ENCODE measurements around the gene NR6A1. TPM values are rescaled to one million over a fixed set of nuclear protein-coding genes. Genes with fewer than 3 reads are reported as not detected.

The NR6A1 gene
- total RNA-seq, 1 donor, result 0.36 TPM

DNA sequence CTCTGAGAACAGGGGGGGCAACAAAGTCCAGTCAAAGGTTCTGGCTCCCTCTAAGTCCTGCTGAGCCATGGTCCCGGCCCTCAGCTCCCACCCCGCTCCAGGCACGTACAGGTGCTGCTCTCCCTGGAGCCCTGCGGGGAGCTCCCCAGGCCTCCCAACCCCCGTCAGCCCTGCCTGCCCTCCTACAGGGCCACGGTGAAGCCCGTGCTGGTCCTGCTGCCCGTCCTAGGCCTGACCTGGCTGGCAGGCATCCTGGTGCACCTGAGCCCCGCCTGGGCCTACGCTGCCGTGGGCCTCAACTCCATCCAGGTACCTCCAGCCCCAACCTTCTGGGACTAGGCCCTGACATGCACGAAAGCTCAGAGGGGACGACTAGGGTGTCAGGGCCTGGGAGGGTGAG is 300.8 kb downstream of the NR6A1 start:
- DNase-seq (ENCODE audit: insufficient read length, low spot score, missing footprints), result no peak
- Histone ChIP-seq H3K79me2 (ENCODE audit: insufficient read depth, low read length) (no peaks in the 10 kb centered on the region), H3K36me3 (ENCODE audit: insufficient read depth, low read length) (no peaks in the 10 kb centered on the region), H3K4me3 (ENCODE audit: insufficient read depth, low read length) (no peak overlapping the region), H3K9me3 (ENCODE audit: low read depth, low read length) (no peaks in the 10 kb centered on the region), H2AFZ (ENCODE audit: low read length) (no peak overlapping the region), H4K20me1 (ENCODE audit: insufficient read depth, low read length) (no peaks in the 10 kb centered on the region), H3K27ac (ENCODE audit: low read depth, low read length) (no peak overlapping the region), H3K27me3 (ENCODE audit: insufficient read depth, low read length) (peaks cover 9% of the 10 kb centered on the region), H3K4me1 (ENCODE audit: insufficient read depth, low read length) (no peaks in the 10 kb centered on the region), H3K4me2 (ENCODE audit: insufficient read depth, low read length) (no peak overlapping the region)
- TF ChIP-seq, protein P1, sequence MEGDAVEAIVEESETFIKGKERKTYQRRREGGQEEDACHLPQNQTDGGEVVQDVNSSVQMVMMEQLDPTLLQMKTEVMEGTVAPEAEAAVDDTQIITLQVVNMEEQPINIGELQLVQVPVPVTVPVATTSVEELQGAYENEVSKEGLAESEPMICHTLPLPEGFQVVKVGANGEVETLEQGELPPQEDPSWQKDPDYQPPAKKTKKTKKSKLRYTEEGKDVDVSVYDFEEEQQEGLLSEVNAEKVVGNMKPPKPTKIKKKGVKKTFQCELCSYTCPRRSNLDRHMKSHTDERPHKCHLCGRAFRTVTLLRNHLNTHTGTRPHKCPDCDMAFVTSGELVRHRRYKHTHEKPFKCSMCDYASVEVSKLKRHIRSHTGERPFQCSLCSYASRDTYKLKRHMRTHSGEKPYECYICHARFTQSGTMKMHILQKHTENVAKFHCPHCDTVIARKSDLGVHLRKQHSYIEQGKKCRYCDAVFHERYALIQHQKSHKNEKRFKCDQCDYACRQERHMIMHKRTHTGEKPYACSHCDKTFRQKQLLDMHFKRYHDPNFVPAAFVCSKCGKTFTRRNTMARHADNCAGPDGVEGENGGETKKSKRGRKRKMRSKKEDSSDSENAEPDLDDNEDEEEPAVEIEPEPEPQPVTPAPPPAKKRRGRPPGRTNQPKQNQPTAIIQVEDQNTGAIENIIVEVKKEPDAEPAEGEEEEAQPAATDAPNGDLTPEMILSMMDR (IDR thresholded peaks at IDR 0.05; ENCODE audit: extremely low read depth, low read depth, low read length), result no peak

DNA sequence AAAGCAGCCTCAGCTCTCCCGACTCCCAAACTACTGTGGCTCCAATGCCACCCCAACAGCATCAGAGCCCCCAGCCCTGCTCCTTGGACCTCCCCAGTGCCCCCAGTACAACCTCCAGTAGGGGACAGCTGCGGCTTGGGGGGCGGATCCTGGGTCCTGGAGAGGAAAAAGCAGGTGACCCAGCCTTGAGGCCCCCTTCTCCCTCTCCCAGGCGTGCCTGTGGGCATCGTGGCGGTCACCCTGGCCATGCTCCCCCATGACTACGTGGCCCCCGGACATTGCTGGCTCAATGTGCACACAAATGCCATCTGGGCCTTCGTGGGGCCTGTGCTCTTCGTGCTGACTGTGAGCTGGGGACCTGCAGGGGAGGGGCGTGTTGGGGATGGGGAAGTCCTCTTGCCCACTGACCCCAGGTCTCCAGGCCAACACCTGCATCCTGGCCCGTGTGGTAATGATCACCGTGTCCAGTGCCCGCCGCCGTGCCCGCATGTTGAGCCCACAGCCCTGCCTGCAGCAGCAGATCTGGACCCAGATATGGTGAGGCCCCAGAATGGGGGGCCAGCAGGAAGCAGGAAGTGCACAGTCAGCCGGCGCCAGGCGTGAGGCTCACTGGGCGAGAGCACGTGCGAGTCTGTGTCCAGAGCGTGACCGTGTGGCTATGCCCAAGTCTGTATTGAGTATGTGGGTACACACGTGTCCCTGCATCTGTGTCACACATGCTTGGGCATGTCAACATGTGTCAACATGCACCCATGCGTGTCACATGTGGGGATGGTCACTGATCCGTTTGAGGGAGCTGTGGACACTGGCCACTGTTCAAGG is 301.9 kb downstream of the NR6A1 start:
- H3K27me3 ChIP-seq (ENCODE audit: insufficient read depth, low read length), result peaks cover 9% of the 10 kb centered on the region

DNA sequence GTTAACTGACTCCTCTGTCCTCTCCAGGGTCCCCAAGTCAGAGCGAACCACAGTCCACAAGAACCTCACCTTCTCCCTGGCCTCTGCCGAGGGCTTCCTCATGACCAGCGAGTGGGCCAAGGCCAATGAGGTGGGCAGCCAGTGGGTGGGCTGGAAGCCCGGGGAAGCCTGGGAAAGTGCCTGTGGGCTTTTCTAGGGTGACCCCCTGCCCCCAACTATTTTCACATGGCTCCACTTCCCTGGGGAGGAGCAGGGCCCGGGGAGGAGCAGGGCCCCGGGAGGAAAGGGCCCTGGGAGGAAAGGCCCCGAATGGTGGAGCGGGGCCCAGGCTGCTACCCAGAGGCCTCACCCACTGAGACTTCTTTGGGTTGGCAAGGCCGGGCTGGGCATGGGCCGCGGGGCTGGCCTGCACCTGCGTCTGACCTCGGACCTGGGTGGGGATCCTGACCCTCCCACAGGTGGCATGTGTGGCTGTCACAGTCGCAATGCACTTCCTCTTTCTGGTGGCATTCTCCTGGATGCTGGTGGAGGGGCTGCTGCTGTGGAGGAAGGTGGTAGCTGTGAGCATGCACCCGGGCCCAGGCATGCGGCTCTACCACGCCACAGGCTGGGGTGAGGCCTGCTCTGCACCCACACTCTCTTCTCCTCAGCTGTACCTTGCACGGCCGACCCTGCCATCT is 302.9 kb downstream of the NR6A1 start:
- Histone ChIP-seq H3K4me1 (ENCODE audit: insufficient read depth, low read length) (no peaks in the 10 kb centered on the region), H2AFZ (ENCODE audit: low read length) (no peak overlapping the region), H3K4me2 (ENCODE audit: insufficient read depth, low read length) (no peak overlapping the region), H3K27ac (ENCODE audit: low read depth, low read length) (no peak overlapping the region), H3K79me2 (ENCODE audit: insufficient read depth, low read length) (no peaks in the 10 kb centered on the region), H3K36me3 (ENCODE audit: insufficient read depth, low read length) (no peaks in the 10 kb centered on the region), H3K4me3 (ENCODE audit: insufficient read depth, low read length) (no peak overlapping the region), H4K20me1 (ENCODE audit: insufficient read depth, low read length) (no peaks in the 10 kb centered on the region), H3K27me3 (ENCODE audit: insufficient read depth, low read length) (peaks cover 11% of the 10 kb centered on the region), H3K9me3 (ENCODE audit: low read depth, low read length) (no peaks in the 10 kb centered on the region)
- no peak for DNase-seq (ENCODE audit: insufficient read length, low spot score, missing footprints)
- TF ChIP-seq, protein P1 (IDR thresholded peaks at IDR 0.05; ENCODE audit: extremely low read depth, low read depth, low read length), result no peak

More for the DNA sequence above, 301.9 kb downstream of the NR6A1 start:
- no peak overlapping the region for H3K27ac ChIP-seq (ENCODE audit: low read depth, low read length)
- no peaks in the 10 kb centered on the region for H3K36me3 ChIP-seq (ENCODE audit: insufficient read depth, low read length)
- H3K79me2 ChIP-seq (ENCODE audit: insufficient read depth, low read length), result no peaks in the 10 kb centered on the region
- TF ChIP-seq, protein P1 (IDR thresholded peaks at IDR 0.05; ENCODE audit: extremely low read depth, low read depth, low read length), result no peak
- H3K4me1 ChIP-seq (ENCODE audit: insufficient read depth, low read length), result no peaks in the 10 kb centered on the region
- no peaks in the 10 kb centered on the region for H4K20me1 ChIP-seq (ENCODE audit: insufficient read depth, low read length)
- H3K4me2 ChIP-seq (ENCODE audit: insufficient read depth, low read length), result no peak overlapping the region
- H2AFZ ChIP-seq (ENCODE audit: low read length), result no peak overlapping the region
- no peak overlapping the region for H3K4me3 ChIP-seq (ENCODE audit: insufficient read depth, low read length)
- H3K9me3 ChIP-seq (ENCODE audit: low read depth, low read length), result no peaks in the 10 kb centered on the region
- no peak for DNase-seq (ENCODE audit: insufficient read length, low spot score, missing footprints)

DNA sequence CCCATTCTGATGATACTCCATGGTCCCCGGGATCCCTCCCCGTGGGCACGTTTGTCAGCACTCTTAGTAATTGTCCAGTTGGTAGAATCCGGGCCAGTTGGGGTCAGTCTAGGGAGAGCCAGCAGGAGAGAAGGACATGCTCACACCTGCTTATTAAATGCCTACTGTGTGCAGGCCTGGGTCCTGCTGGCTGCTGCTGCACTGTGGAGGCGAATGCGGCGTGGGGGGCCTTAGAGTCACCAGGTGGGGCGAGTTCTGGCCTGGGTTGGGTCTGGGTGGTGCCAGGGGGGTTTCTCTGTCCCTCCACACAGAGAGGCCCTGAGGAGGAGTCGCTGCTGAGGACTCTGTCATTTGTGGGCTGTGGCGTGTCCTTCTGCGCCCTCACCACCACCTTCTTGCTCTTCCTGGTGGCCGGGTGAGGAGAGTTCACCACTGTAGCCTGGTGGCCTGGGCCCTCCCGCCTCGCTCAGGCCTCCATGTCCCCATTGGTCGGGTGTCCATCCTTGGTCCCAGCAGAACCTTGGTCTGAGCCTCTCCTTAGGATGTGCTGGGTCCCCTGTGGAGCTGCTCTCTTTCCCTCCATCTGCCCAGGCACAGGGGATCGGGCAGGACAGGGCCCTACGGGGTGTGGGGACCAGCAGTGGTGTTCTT is 303.6 kb downstream of the NR6A1 start:
- H3K4me3 ChIP-seq (ENCODE audit: insufficient read depth, low read length), result no peak overlapping the region
- H3K27ac ChIP-seq (ENCODE audit: low read depth, low read length), result no peak overlapping the region
- H4K20me1 ChIP-seq (ENCODE audit: insufficient read depth, low read length), result no peaks in the 10 kb centered on the region
- H3K4me2 ChIP-seq (ENCODE audit: insufficient read depth, low read length), result no peak overlapping the region
- TF ChIP-seq, protein P1 (IDR thresholded peaks at IDR 0.05; ENCODE audit: extremely low read depth, low read depth, low read length), result no peak
- peak; percentile 81 for DNase-seq (ENCODE audit: insufficient read length, low spot score, missing footprints)
- peaks cover 10% of the 10 kb centered on the region for H3K27me3 ChIP-seq (ENCODE audit: insufficient read depth, low read length)
- no peaks in the 10 kb centered on the region for H3K9me3 ChIP-seq (ENCODE audit: low read depth, low read length)
- H2AFZ ChIP-seq (ENCODE audit: low read length), result no peak overlapping the region
- H3K4me1 ChIP-seq (ENCODE audit: insufficient read depth, low read length), result no peaks in the 10 kb centered on the region
- H3K79me2 ChIP-seq (ENCODE audit: insufficient read depth, low read length), result no peaks in the 10 kb centered on the region
- H3K36me3 ChIP-seq (ENCODE audit: insufficient read depth, low read length), result no peaks in the 10 kb centered on the region

All from osteoblast (primary cell).